Measurements from ENCODE around the gene LAMA4. TPM values are rescaled to one million over a fixed set of nuclear protein-coding genes. Genes with fewer than 3 reads are reported as not detected.

LAMA4 gene
- polyA plus RNA-seq, 2 of the 4 experiments (the other 2 are of a cell fraction): 1.0 to 3.1 TPM

DNA sequence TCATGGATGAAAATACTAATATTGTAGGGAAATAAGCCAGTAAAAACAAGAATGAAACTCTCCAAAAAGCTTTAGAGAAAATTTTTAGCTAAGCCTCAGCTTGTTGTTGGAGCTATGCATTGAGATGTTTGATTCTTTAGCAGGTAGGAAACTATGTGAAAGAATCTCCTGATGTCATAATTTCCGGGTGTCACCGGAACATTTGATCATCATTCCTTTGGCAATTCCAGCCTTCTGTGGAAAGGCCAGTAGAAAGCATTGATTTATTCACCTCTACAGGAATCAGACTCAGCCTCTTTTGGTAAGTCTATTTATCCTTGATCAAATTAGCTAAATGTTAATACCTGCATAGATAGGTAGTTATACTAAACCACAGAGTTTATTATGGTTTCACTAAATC lies 157.5 kb downstream of the LAMA4 start:
- H3K4me1 ChIP-seq: no peaks in the 10 kb centered on the region
- no peak overlapping the region for H3K27ac ChIP-seq
- H3K4me2 ChIP-seq: no peak overlapping the region
- DNase-seq (ENCODE audit: low read depth in 1 of 2, low spot score in 1 of 2): no peak
- no peak for FAIRE-seq
- ATAC-seq: no peak
- 64% methylated on average over 2 of the region's 2 CpGs for WGBS (ENCODE audit: missing lambda C conversion rate)
- ChIA-PET POLR2A (no interaction called here), CTCF (no interaction called here)
- H3K4me3 ChIP-seq: no peak overlapping the region
- TF ChIP-seq CHD4 (IDR thresholded peaks at IDR 0.05; ENCODE audit: borderline replicate concordance): no peak
- TF ChIP-seq EHMT2 (IDR thresholded peaks at IDR 0.05; ENCODE audit: low read depth): no peak
- no peak for TF ChIP-seq HEYL (CRISPR knock-in tag; IDR thresholded peaks at IDR 0.05)
- no peak for TF ChIP-seq FOXS1 (CRISPR knock-in tag; IDR thresholded peaks at IDR 0.05)
- TF ChIP-seq RARB (CRISPR knock-in tag; IDR thresholded peaks at IDR 0.05): no peak
- TF ChIP-seq, protein P1, sequence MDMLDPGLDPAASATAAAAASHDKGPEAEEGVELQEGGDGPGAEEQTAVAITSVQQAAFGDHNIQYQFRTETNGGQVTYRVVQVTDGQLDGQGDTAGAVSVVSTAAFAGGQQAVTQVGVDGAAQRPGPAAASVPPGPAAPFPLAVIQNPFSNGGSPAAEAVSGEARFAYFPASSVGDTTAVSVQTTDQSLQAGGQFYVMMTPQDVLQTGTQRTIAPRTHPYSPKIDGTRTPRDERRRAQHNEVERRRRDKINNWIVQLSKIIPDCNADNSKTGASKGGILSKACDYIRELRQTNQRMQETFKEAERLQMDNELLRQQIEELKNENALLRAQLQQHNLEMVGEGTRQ (IDR thresholded peaks at IDR 0.05): no peak
- no peak for TF ChIP-seq SREBF2 (IDR thresholded peaks at IDR 0.05)
- TF ChIP-seq RAD21 (conservative IDR thresholded peaks at IDR 0.05 in 1 of 2, IDR thresholded peaks at IDR 0.05 in 1 of 2): no peak
- TF ChIP-seq, protein P2, sequence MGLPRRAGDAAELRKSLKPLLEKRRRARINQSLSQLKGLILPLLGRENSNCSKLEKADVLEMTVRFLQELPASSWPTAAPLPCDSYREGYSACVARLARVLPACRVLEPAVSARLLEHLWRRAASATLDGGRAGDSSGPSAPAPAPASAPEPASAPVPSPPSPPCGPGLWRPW (IDR thresholded peaks at IDR 0.05): no peak
- TF ChIP-seq RFX5 (IDR thresholded peaks at IDR 0.05): no peak
- no peak for TF ChIP-seq PHF8 (IDR thresholded peaks at IDR 0.05; ENCODE audit: borderline replicate concordance, low read depth)
- no peak for TF ChIP-seq ZSCAN20 (CRISPR knock-in tag; IDR thresholded peaks at IDR 0.05)
- TF ChIP-seq CEBPB (IDR thresholded peaks at IDR 0.05): no peak
- TF ChIP-seq, protein P3, sequence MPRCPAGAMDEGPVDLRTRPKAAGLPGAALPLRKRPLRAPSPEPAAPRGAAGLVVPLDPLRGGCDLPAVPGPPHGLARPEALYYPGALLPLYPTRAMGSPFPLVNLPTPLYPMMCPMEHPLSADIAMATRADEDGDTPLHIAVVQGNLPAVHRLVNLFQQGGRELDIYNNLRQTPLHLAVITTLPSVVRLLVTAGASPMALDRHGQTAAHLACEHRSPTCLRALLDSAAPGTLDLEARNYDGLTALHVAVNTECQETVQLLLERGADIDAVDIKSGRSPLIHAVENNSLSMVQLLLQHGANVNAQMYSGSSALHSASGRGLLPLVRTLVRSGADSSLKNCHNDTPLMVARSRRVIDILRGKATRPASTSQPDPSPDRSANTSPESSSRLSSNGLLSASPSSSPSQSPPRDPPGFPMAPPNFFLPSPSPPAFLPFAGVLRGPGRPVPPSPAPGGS (IDR thresholded peaks at IDR 0.05): no peak
- no peaks in the 10 kb centered on the region for H3K9me3 ChIP-seq

- ChIA-PET CTCF (interaction anchor here (0.6 to 3.2 kb wide), 5 partner anchors 72 to 356 kb away, joined by 3 to 34 read pairs (median 6); no protein-coding TSS in a partner anchor), POLR2A (interaction anchor here (0.6 kb wide), 1 partner anchor 813 kb away, joined by 3 read pairs; no protein-coding TSS in a partner anchor)
- 40% methylated on average over 7 of the region's 7 CpGs for WGBS (ENCODE audit: missing lambda C conversion rate)
- Histone ChIP-seq H3K4me3 (peak overlapping the region; percentile 80), H3K9me3 (no peaks in the 10 kb centered on the region), H3K4me1 (peaks cover 6% of the 10 kb centered on the region; the same call in 2 of the 3 replicates), H3K4me2 (peak overlapping the region; percentile 78), H3K27ac (peak overlapping the region; percentile 84 to 90; a peak in 5 of 6 replicates)
- FAIRE-seq (no peak), DNase-seq (ENCODE audit: low read depth in 1 of 2, low spot score in 1 of 2) (no peak), ATAC-seq (peak in 1 of 2 experiments; percentile 15; a peak in 3 of 6 replicates)
- TF ChIP-seq MAZ (IDR thresholded peaks at IDR 0.05; ENCODE audit: borderline replicate concordance, low read depth, low read length): no peak
- no peak for TF ChIP-seq CHD4 (IDR thresholded peaks at IDR 0.05; ENCODE audit: borderline replicate concordance)
- TF ChIP-seq JUNB (IDR thresholded peaks at IDR 0.05): no peak
- no peak for TF ChIP-seq HOXB13 (CRISPR knock-in tag; IDR thresholded peaks at IDR 0.05; ENCODE audit: low read depth)
- TF ChIP-seq GATA3 (IDR thresholded peaks at IDR 0.05; ENCODE audit: borderline replicate concordance): no peak
- TF ChIP-seq ZFP36 (IDR thresholded peaks at IDR 0.05; ENCODE audit: borderline replicate concordance, partially characterized antibody): no peak
- no peak for TF ChIP-seq KDM5A (IDR thresholded peaks at IDR 0.05)
- TF ChIP-seq, protein P4, sequence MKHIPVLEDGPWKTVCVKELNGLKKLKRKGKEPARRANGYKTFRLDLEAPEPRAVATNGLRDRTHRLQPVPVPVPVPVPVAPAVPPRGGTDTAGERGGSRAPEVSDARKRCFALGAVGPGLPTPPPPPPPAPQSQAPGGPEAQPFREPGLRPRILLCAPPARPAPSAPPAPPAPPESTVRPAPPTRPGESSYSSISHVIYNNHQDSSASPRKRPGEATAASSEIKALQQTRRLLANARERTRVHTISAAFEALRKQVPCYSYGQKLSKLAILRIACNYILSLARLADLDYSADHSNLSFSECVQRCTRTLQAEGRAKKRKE (CRISPR knock-in tag; IDR thresholded peaks at IDR 0.05; ENCODE audit: low read depth): no peak
- no peak for TF ChIP-seq BHLHE40 (IDR thresholded peaks at IDR 0.05; ENCODE audit: low read depth, low read length)
- TF ChIP-seq E2F6 (IDR thresholded peaks at IDR 0.05; ENCODE audit: borderline replicate concordance, low read depth): no peak
- TF ChIP-seq EHF (CRISPR knock-in tag; IDR thresholded peaks at IDR 0.05): no peak
- no peak for TF ChIP-seq MYC (IDR thresholded peaks at IDR 0.05; ENCODE audit: borderline replicate concordance, low read length)
- TF ChIP-seq ESRRA (IDR thresholded peaks at IDR 0.05; ENCODE audit: borderline replicate concordance, low read length): no peak
- TF ChIP-seq, protein P3 (IDR thresholded peaks at IDR 0.05): no peak
- no peak for TF ChIP-seq PBX3 (IDR thresholded peaks at IDR 0.05)
- TF ChIP-seq POLR2A (IDR thresholded peaks at IDR 0.05; ENCODE audit: low read length): no peak
- TF ChIP-seq HDAC2 (IDR thresholded peaks at IDR 0.05): no peak
- no peak for TF ChIP-seq ZC3H11A (IDR thresholded peaks at IDR 0.05)
- TF ChIP-seq, protein P5, sequence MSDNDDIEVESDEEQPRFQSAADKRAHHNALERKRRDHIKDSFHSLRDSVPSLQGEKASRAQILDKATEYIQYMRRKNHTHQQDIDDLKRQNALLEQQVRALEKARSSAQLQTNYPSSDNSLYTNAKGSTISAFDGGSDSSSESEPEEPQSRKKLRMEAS (IDR thresholded peaks at IDR 0.05): no peak
- TF ChIP-seq RNF2 (IDR thresholded peaks at IDR 0.05; ENCODE audit: borderline replicate concordance, low read depth): no peak
Observed at GRCh38 chr6:112087916-112088315, 166.5 kb downstream of the LAMA4 start.

Measured in A549 (cell line).